ENCODE data around the gene DIS3L2.

- TF ChIP-seq POLR2AphosphoS5 (IDR thresholded peaks at IDR 0.05; ENCODE audit: borderline replicate concordance, low read depth, low read length) (no peak), EZH2 (IDR thresholded peaks at IDR 0.05) (no peak)
Observed at GRCh38 chr2:232102380-232102779, 140.9 kb downstream of the DIS3L2 start.
